IMR-90 (cell line): ENCODE results near the gene COL5A1. TPM values are rescaled to one million over a fixed set of nuclear protein-coding genes. Genes with fewer than 3 reads are reported as not detected.

ENCODE experiments used
- ATAC-seq: fragments of 200-7000 bp; cut with Tn5 transposase; 2 replicates; pipeline ENCODE4 v1.9.1; 2020; ENCODE audit warnings: low read depth, mild to moderate bottlenecking, moderate library complexity
- BruUV-seq: library from RNA; stranded (reverse); fragments of 400-500 nt; replicated peaks from 2 replicates; lab custom pipeline; 2021; lab: Mats Ljungman, UMichigan
- CTCF ChIA-PET: fragments of 300-600 bp; formaldehyde crosslinking; extraction: SDS; loops from one replicate; lab custom pipeline; 2021; ENCODE audit warnings: antibody characterized with exemption; lab: Yijun Ruan, JAX
- POLR2A ChIA-PET: fragments of 300-600 bp; sonication (Branson Sonifier 250); formaldehyde crosslinking; loops from one replicate; lab custom pipeline; 2022; ENCODE audit warnings: antibody characterized with exemption; ENCODE audit not compliant: unreplicated experiment; lab: Charles Lee
- DNase-seq: peaks from one replicate; pipeline ENCODE4 v3.0.0; 2013
- H2AFZ ChIP-seq: replicated peaks from 2 replicates; pipeline ENCODE3; 2013; ENCODE audit warnings: low read length, mild to moderate bottlenecking; ENCODE audit not compliant: poor library complexity
- H2AK5ac ChIP-seq: 2 replicates; pipeline ENCODE4 v1.6.1; 2013; ENCODE audit warnings: low read depth, low read length, inconsistent platforms
- H2AK9ac ChIP-seq: replicated peaks from 2 replicates; pipeline ENCODE3; 2013; ENCODE audit warnings: mild to moderate bottlenecking, low read depth, low read length, moderate library complexity; ENCODE audit not compliant: poor library complexity
- H2BK120ac ChIP-seq: 2 replicates; pipeline ENCODE4 v1.6.1; 2013; ENCODE audit warnings: low read depth, low read length, inconsistent platforms
- H2BK15ac ChIP-seq: 3 replicates; pipeline ENCODE4 v1.6.1; 2013; ENCODE audit warnings: low read depth, low read length, inconsistent platforms
- H2BK20ac ChIP-seq: 2 replicates; pipeline ENCODE4 v1.6.1; 2013; ENCODE audit warnings: low read depth, mild to moderate bottlenecking, inconsistent platforms, low read length, moderate library complexity
- H2BK5ac ChIP-seq: 2 replicates; pipeline ENCODE4 v1.6.1; 2013; ENCODE audit warnings: mild to moderate bottlenecking, low read depth, low read length, inconsistent platforms; ENCODE audit not compliant: poor library complexity, severe bottlenecking
- H3K14ac ChIP-seq: replicated peaks from 2 replicates; pipeline ENCODE4 v1.6.1; 2013; ENCODE audit warnings: low read depth, low read length, inconsistent platforms
- H3K18ac ChIP-seq: 2 replicates; pipeline ENCODE4 v1.6.1; 2013; ENCODE audit warnings: low read depth, low read length, control low read depth
- H3K23ac ChIP-seq: 2 replicates; pipeline ENCODE4 v1.6.1; 2013; ENCODE audit warnings: low read depth, low read length, inconsistent platforms
- H3K27ac ChIP-seq: 2 replicates; pipeline ENCODE4 v1.5.1; 2013; ENCODE audit warnings: mild to moderate bottlenecking, control low read depth, low read length; ENCODE audit not compliant: insufficient read depth
- H3K27me3 ChIP-seq: 2 replicates; pipeline ENCODE4 v1.6.1; 2013; ENCODE audit warnings: low read length; ENCODE audit not compliant: control insufficient read depth, insufficient read depth
- H3K36me3 ChIP-seq: 2 replicates; pipeline ENCODE4 v1.6.1; 2013; ENCODE audit warnings: low read length, mixed read lengths; ENCODE audit not compliant: control insufficient read depth, insufficient read depth
- H3K4ac ChIP-seq: 2 replicates; pipeline ENCODE4 v1.6.1; 2013; ENCODE audit warnings: low read depth, low read length, inconsistent platforms
- H3K4me1 ChIP-seq: 2 replicates; pipeline ENCODE4 v1.6.1; 2013; ENCODE audit warnings: low read length, mixed read lengths; ENCODE audit not compliant: control insufficient read depth, insufficient read depth
- H3K4me2 ChIP-seq: 2 replicates; pipeline ENCODE4 v1.6.1; 2013; ENCODE audit warnings: low read depth, mild to moderate bottlenecking, control low read depth, low read length, moderate library complexity
- H3K4me3 ChIP-seq: 2 replicates; pipeline ENCODE4 v1.5.1; 2013; ENCODE audit warnings: low read depth, mild to moderate bottlenecking, control low read depth, low read length, moderate library complexity; ENCODE audit not compliant: insufficient read depth
- H3K56ac ChIP-seq: 2 replicates; pipeline ENCODE4 v1.6.1; 2013; ENCODE audit warnings: low read length, inconsistent platforms; ENCODE audit not compliant: insufficient read depth; ENCODE audit errors: extremely low read depth
- H3K79me1 ChIP-seq, 2 experiments: 2 replicates each; pipeline ENCODE4 v1.6.1; 2013; ENCODE audit warnings: low read length in 2 of 2, inconsistent platforms in 1 of 2, low read depth in 1 of 2
- H3K9ac ChIP-seq: 2 replicates; pipeline ENCODE4 v1.6.1; 2013; ENCODE audit warnings: low read depth, low read length, control low read depth
- H3K9me1 ChIP-seq: 2 replicates; pipeline ENCODE4 v1.6.1; 2013; ENCODE audit warnings: low read length, inconsistent platforms; ENCODE audit not compliant: insufficient read depth
- H3K9me3 ChIP-seq: 2 replicates; pipeline ENCODE4 v1.6.1; 2013; ENCODE audit warnings: low read length; ENCODE audit not compliant: control insufficient read depth, insufficient read depth
- H4K20me1 ChIP-seq: 2 replicates; pipeline ENCODE4 v1.6.1; 2013; ENCODE audit warnings: low read length, inconsistent platforms; ENCODE audit not compliant: insufficient read depth
- H4K5ac ChIP-seq: 2 replicates; pipeline ENCODE4 v1.6.1; 2013; ENCODE audit warnings: mild to moderate bottlenecking, low read depth, low read length, control low read depth
- H4K8ac ChIP-seq, 2 experiments: 2 replicates each; pipeline ENCODE4 v1.6.1; 2013; ENCODE audit warnings: low read depth in 2 of 2, low read length in 2 of 2, control low read depth in 1 of 2, inconsistent platforms in 1 of 2
- H4K91ac ChIP-seq: 2 replicates; pipeline ENCODE4 v1.6.1; 2013; ENCODE audit warnings: low read depth, low read length, inconsistent platforms; ENCODE audit not compliant: insufficient read depth
- BHLHE40 ChIP-seq: fragments of 150-350 bp; IDR thresholded peaks from 2 replicates; pipeline ENCODE4 v1.6.1; 2016; ENCODE audit warnings: mild to moderate bottlenecking, low read depth, low read length
- CEBPB ChIP-seq: IDR thresholded peaks from 2 replicates; pipeline ENCODE4 v1.6.1; 2012; ENCODE audit warnings: low read depth, low read length, improper control_type of control experiment
- CHD1 ChIP-seq: IDR thresholded peaks from 2 replicates; pipeline ENCODE4 v1.6.1; 2012; ENCODE audit warnings: low read depth, low read length, improper control_type of control experiment
- CTCF ChIP-seq: conservative IDR thresholded peaks from 2 replicates; pipeline ENCODE4 v1.5.1; 2012; ENCODE audit warnings: mild to moderate bottlenecking, low read depth, low read length, improper control_type of control experiment
- FOS ChIP-seq: fragments of 150-350 bp; IDR thresholded peaks from 2 replicates; pipeline ENCODE4 v1.6.1; 2016; ENCODE audit warnings: low read depth, low read length
- MAFK ChIP-seq: IDR thresholded peaks from 2 replicates; pipeline ENCODE4 v1.6.1; 2012; ENCODE audit warnings: low read depth, low read length, improper control_type of control experiment
- MXI1 ChIP-seq: IDR thresholded peaks from 2 replicates; pipeline ENCODE4 v1.6.1; 2012; ENCODE audit warnings: low read depth, mild to moderate bottlenecking, low read length, moderate library complexity, borderline replicate concordance
- NFE2L2 ChIP-seq: fragments of 150-350 bp; IDR thresholded peaks from 2 replicates; pipeline ENCODE4 v1.6.1; 2016; ENCODE audit warnings: low read depth, mild to moderate bottlenecking, low read length
- POLR2A ChIP-seq: IDR thresholded peaks from 2 replicates; pipeline ENCODE4 v1.6.1; 2012; ENCODE audit warnings: mild to moderate bottlenecking, low read depth, low read length
- RAD21 ChIP-seq: IDR thresholded peaks from 2 replicates; pipeline ENCODE4 v1.6.1; 2012; ENCODE audit warnings: low read length, improper control_type of control experiment
- RCOR1 ChIP-seq: IDR thresholded peaks from 2 replicates; pipeline ENCODE4 v1.6.1; 2012; ENCODE audit warnings: mild to moderate bottlenecking, low read length, improper control_type of control experiment; ENCODE audit not compliant: insufficient replicate concordance
- RFX5 ChIP-seq: IDR thresholded peaks from 2 replicates; pipeline ENCODE4 v1.8.0; 2012; ENCODE audit warnings: low read depth, mild to moderate bottlenecking, low read length, moderate library complexity
- SMC3 ChIP-seq: fragments of 150-350 bp; IDR thresholded peaks from 2 replicates; pipeline ENCODE4 v1.6.1; 2016; ENCODE audit warnings: low read depth, mild to moderate bottlenecking, antibody characterized with exemption, low read length, moderate library complexity
- WGBS, 2 experiments: methylation state at CpG; one replicate each; pipeline versions ENCODE4 v1.1.5 to v1.1.7; 2013; ENCODE audit warnings: missing lambda C conversion rate in 2 of 2; ENCODE audit not compliant: insufficient read length in 1 of 2; ENCODE audit errors: extremely low coverage in 2 of 2; 5-methylcytosine and 5-hydroxymethylcytosine counted together
- dilution Hi-C: fragments of 300-500 bp; cut with HindIII; formaldehyde crosslinking; loops from one replicate; pipeline ENCODE4 v1.14.3; 2018; ENCODE audit warnings: low sequenced_read_pairs; ENCODE audit not compliant: unreplicated experiment
- in situ Hi-C: fragments of 300-500 bp; cut with MboI; formaldehyde crosslinking; loops from 3 replicates; pipeline ENCODE4 v1.14.3; 2019; ENCODE audit warnings: low sequenced_read_pairs, inconsistent platforms, mixed read lengths
- intact Hi-C: fragments of 100-400 bp; cut with micrococcal nuclease; formaldehyde crosslinking; loops from 2 replicates; pipeline ENCODE4 v1.10.0; 2022
- polyA plus RNA-seq, 3 experiments: library from polyadenylated mRNA; depleted of rRNA; stranded (reverse); fragments of >200 nt; gene quantifications; 2 replicates each; pipeline ENCODE4 v1.2.3, GENCODE V29; 2012; ENCODE audit warnings: low replicate concordance in 1 of 3
- total RNA-seq: library from RNA; depleted of rRNA; stranded (reverse); fragments of >200 nt; gene quantifications from 2 replicates; pipeline ENCODE4 v1.2.3, GENCODE V29; 2012
- TF ChIP-seq, protein P1 (sequence below): fragments of 150-350 bp; IDR thresholded peaks from 2 replicates; pipeline ENCODE4 v1.6.1; 2017; ENCODE audit warnings: mild to moderate bottlenecking, antibody characterized with exemption, low read length, low read depth

Gene COL5A1
- total and polyA plus RNA-seq, 2 of the 4 experiments (the other 2 are of a cell fraction), result 19.2 to 173 TPM

- H3K4me1 ChIP-seq, result no peaks in the 10 kb centered on the region
Observed at GRCh38 chr9:134832471-134832870, 190.9 kb downstream of the COL5A1 start.

More at GRCh38 chr9:134832471-134832870, 190.9 kb downstream of the COL5A1 start:
- ChIA-PET POLR2A (no interaction called here), CTCF (no interaction called here)
- no peak for DNase-seq
- H3K23ac ChIP-seq, result no peak overlapping the region
- no peaks in the 10 kb centered on the region; the same call in 1 of the 2 replicates for H3K9me1 ChIP-seq
- peaks cover 90% of the 10 kb centered on the region for H3K36me3 ChIP-seq
- no peak for TF ChIP-seq CEBPB
- TF ChIP-seq BHLHE40, result no peak
- TF ChIP-seq MAFK, result no peak
- TF ChIP-seq CHD1, result no peak
- no peak for TF ChIP-seq RFX5
- TF ChIP-seq NFE2L2, result no peak
- no peak for TF ChIP-seq RAD21
- no peak for TF ChIP-seq MXI1
- no peak for TF ChIP-seq FOS
- no peak for TF ChIP-seq POLR2A
- no peak for TF ChIP-seq CTCF
- no peak for TF ChIP-seq RCOR1
- TF ChIP-seq, protein P1, sequence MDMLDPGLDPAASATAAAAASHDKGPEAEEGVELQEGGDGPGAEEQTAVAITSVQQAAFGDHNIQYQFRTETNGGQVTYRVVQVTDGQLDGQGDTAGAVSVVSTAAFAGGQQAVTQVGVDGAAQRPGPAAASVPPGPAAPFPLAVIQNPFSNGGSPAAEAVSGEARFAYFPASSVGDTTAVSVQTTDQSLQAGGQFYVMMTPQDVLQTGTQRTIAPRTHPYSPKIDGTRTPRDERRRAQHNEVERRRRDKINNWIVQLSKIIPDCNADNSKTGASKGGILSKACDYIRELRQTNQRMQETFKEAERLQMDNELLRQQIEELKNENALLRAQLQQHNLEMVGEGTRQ, result no peak
- TF ChIP-seq SMC3, result no peak
- peaks cover 4 to 15% of the 10 kb centered on the region in 2 experiments; a peak in 3 of 4 replicates for H3K79me1 ChIP-seq
- no peak overlapping the region for H3K4me3 ChIP-seq
- H3K18ac ChIP-seq, result no peak overlapping the region
- H2BK15ac ChIP-seq, result no peak overlapping the region
- dilution Hi-C loops, result no loop called here
- H3K14ac ChIP-seq, result no peak overlapping the region
- H2AFZ ChIP-seq, result no peak overlapping the region
- no peaks in the 10 kb centered on the region for H3K27me3 ChIP-seq
- WGBS, 2 experiments, result 93% methylated on average over 6 of the region's 19 CpGs; no CpG with 5 or more reads in 1 of the 2 experiments
- H2BK5ac ChIP-seq, result no peak overlapping the region
- H4K5ac ChIP-seq, result no peak overlapping the region
- no peak overlapping the region for H3K4me2 ChIP-seq
- no peak for ATAC-seq
- H3K9ac ChIP-seq, result no peak overlapping the region
- no peak overlapping the region for H2BK20ac ChIP-seq
- no peak overlapping the region for H2BK120ac ChIP-seq
- no peak overlapping the region for H4K8ac ChIP-seq
- no peaks in the 10 kb centered on the region for H3K9me3 ChIP-seq
- H4K20me1 ChIP-seq, result peaks cover 18% of the 10 kb centered on the region
- intact Hi-C loops, result no loop called here
- no peak overlapping the region for H3K27ac ChIP-seq
- H2AK5ac ChIP-seq, result no peak overlapping the region
- H2AK9ac ChIP-seq, result no peak overlapping the region
- no peak overlapping the region for H3K4ac ChIP-seq
- BruUV-seq, result no TSS peak
- no peak overlapping the region for H3K56ac ChIP-seq
- in situ Hi-C loops, result no loop called here
- H4K91ac ChIP-seq, result no peak overlapping the region
